ENCODE measurements around the gene LPCAT2.

The LPCAT2 gene

DNA sequence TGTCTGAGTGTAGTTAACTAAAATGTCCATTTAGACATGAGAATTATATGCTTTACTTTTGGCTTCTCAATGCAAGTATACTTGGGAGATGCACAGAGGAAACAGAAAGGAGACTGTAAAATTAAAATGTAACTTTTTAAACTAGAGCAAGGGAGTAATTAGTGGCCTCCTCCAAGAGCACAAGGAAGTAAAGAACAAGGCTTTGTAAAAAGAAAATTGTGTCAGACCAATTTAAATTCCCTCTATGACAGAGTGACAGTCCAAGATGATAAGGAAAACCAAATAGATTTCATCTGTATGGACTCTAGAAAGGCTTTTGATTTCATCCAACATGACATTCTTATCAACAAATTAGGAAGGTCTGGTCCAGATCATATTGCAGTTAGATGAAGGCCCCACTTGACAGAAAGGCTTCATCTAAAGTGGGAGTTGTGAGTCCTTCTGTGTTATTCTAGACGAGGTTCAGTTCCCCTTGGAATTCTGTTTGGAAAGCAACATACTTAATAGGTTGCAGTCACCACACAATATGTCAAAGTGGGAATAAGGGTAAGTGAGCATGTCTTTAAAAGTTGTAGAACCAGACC is 51.2 kb downstream of the LPCAT2 start:
- no peak for DNase-seq

DNA sequence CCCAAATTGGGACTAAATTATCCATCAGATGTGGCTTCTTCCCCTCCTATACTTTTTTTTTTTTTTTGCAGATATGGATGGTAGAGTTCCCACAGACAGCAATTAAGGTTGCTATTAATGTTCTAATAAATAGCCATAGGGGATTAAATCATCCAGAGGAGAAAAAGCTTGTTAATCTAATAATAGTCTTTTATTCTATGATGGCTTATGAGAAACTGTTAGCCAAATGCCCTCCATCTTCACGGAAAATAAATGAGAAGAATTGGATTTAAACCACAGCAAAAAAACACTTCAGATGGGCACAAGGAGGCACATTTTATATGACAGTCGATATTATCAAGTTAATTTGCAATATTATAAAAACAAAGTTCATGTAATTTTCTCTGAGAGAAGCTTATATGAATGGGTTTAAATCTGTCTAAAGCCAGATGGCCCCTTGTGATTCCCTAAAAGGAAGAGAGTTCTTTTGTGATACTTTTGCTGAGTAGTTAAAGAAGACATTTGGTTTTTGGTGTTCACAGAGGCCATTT is 52.5 kb downstream of the LPCAT2 start:
- DNase-seq: no peak

DNA sequence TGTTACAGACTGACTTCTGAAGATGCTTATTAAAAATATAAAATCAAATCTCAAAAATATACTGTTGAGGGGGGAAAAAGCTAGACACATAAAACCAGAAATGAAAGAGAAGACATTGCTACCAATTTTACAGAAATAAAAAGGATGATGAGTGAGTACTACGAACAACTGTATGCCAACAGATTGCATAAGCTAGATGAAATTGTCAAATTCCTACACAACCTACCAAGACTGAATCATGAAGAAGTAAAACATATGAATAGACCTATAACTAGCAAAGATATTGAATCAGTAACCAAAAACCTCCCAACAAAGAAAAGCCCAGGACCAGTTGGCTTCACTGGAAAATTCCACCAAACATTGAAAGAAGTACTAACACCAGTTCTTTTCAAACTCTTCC is 54.1 kb downstream of the LPCAT2 start:
- DNase-seq: no peak

DNA sequence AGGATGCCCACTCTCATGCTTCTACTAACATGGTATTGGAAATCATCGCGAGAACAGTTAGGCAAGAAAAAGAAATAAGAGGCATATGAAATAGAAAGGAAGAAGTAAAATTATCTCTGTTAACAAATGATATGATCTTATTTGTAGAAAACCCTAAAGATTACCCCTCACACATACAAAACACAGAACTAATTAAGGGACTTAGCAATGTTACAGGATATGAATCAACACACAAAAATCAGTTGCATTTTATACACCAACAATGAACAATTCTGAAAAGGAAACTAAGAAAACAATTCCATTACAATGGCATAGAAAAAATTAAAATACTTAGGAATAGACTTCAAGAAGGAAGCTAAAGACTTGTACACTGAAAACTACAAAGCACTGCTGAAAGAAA is 54.9 kb downstream of the LPCAT2 start:
- no peak for DNase-seq

DNA sequence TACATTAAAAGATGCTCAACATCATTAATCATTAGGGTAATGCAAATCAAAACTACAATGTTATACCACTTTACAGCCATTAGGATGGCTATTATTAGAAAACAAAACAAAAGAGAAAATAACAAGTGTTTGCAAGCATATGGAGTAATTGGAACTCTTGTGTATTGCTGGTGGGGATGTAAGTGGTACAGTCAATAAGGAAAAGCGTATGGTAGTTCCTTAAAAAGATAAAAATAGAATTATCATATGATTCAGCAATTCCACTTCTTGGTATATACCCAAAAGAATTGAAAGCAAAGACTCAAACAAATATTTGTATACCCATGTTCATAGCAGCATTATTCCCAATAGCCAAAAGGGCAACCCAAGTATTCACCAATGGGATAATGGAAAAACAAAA is 56.2 kb downstream of the LPCAT2 start:
- DNase-seq: no peak

DNA sequence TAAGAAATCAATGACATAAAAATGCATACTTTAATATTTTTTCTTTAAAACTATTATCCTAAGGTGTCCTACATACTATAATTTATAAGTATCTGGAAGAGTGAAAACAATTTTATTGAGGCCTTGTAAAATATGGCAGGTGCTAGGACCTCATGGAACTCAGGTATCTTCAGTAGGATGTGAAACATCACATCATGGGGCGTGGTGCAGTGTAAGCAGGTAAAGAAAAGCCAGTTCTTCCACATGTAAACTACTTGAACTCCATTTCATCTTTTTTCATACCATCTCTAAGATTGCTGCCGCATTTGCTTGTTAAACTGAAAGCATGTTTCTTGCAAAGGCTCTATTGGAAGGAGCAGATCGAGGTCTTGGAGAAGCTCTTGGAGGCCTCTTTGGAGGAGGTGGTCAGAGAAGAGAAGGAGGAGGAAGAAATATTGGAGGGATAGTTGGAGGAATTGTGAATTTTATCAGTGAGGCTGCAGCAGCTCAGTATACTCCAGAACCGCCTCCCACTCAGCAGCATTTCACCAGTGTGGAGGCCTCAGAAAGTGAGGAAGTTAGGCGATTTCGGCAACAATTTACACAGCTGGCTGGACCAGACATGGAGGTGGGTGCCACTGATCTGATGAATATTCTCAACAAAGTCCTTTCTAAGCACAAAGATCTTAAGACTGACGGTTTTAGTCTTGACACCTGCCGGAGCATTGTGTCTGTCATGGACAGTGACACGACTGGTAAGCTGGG is 57.7 kb downstream of the LPCAT2 start, which contains the start of gene CAPNS2:
CAPNS2 (plus strand) TSS at position 253 of the 744 bp plus-strand sequence; CDS start at position 326, 73 bp downstream.
- no peak for DNase-seq

DNA sequence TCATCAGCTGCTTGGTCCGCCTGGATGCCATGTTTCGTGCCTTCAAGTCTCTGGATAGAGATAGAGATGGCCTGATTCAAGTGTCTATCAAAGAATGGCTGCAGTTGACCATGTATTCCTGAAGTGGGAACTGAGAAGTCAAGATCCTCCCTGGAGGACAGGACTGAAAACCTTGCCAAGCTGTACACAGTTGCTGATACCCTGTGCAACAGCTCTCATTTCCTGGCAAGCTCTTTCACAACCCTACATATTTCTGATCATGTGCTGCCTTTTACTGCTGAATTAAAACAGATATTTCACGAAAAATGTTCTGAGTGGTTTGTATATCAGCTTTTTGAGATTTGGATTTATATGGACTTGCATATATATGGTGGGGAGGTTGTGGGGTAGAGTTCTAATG is 58.5 kb downstream of the LPCAT2 start:
- DNase-seq: no peak

DNA sequence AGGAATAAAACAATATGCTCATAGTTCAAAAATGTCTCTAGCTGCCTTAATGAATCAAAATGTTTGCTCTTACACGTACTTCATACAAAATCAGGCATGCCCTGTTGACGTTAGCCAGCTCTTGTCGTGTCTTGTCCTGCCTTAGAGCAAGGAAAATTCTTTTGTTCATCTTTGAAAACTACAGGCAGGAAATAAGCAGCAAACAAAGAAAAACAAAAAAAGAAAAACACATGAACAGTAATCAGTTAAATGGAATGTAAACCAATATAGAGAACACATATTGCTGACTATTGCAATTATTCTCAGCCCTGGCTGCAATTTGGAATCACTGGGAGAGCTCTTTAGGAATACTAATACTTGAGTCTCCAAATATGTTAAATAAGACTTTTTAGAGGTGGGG is 59.3 kb downstream of the LPCAT2 start:
- no peak for DNase-seq

DNA sequence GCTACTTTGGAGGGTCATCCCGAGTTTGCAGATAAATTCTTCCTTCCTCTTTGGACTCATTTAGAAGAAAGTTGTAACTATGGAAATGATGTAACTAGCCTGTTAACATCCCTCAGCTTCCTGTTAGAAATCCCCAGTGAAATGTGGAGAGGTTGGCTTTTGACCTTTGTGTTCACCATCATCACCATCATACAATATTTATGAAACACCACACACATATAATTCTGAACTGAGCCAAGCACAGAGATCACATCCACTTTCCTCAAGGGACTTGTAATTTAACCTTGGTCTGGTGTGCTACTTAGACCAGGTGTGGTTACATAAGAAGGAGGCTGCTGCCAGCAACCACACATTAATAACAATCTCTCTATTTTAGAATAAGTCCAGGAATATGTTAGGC is 60.2 kb downstream of the LPCAT2 start:
- no peak for DNase-seq

DNA sequence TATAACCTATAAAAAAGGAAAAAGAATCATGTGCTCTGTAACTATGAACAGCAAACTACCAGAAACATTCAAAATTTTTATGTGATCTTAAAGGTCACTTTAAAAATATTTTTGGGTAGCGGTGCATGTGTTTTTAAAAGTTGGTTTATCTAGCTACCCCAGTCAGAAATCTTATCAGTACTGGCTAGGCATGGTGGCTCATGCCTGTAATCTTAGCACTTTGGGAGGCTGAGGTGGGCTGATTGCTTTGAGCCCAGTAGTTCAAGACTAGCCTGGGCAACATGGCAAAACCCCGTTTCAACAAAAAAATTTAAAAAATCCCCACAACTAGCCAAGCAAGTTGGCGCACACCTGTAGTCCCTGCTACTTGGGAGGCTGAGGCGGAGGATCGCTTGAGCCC is 61.3 kb downstream of the LPCAT2 start:
- DNase-seq: no peak

DNA sequence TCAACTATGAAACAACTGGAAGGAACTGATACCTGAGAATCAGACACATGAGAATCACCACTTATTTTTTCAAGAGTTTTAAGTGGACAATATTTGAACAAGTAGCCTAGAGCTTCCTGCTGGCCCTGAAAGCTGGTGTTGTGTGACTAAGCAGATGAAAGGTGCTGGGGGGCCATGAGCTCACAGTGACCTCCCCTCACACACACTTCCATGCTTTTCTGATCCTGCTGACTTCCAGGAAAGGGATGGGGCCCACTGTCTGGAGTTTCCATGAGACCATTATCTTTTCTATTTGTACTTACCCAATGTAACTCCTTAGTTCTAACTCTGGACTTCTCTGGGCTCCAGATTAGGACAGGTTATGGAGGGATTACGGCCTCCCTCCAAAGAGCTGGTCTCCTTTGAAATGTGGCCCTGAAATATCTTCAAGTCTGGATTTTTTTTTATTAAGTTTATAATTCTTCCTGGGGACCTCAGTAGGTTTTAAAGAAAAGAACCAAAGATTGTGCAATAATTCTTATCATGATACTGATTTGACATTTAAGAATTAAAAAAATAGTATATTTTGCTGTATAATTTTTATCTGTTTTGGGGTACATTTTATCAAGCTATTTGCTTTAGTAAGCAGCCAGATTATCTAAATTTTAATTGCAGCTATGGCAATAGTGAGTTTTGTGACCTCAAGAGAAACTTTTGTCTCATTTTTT is 62.5 kb downstream of the LPCAT2 start:
- DNase-seq: no peak

DNA sequence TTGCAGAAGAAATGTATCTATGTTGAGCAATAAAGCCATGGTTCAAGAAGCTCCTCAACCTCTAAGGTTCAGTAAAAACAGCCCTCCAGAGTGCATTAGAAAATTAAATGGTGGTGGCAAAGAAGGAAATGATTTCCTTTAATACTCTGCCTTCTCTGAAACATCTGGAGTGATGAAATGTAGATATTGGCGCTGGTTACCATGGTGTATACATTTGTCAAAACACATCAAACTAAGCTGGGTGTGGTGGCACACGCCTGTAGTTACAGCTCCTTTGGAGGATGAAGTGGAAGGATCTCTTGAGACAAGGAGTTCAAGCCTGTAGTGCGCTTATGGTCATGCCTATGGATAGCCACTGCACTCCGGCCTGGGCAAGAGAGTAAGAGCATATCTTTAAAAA is 63.6 kb downstream of the LPCAT2 start:
- DNase-seq: no peak

DNA sequence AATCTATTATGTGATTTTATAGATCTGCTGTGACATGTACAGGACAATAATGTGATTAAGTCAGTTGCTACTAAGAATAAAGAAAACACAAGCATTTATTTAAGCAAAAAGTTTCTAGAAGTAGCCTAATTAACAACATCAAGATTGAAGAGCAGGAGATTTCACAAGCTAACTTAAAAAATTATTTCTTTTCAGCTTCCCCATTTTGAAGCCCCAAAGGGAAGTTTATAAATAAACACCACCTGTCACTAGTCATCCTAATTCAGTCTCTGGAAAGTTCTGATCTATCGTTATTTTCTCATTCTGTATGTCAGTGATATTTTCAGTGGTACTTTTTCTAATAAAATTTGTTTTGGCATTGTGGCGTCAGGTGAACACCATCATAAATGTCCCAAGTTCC is 65.9 kb downstream of the LPCAT2 start:
- no peak for DNase-seq

DNA sequence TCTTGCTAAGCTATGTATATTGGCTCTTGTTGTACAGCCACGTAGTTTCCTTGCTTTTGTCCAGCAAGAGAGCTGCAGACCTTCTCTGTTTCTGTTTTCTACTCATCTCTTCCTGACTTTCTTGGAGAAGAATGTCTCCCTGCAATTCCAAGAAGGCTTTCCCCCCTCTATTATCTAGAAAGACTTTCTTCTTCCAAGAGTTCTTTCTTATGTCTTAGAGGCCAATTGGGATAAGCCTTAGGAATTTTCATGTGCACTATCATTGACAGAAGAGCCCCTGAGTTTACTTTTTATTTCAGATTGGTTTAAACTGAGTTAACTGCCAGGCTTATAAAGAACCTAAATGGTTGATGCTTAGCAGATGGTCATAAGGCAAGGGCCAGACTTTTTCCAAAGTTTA is 66.6 kb downstream of the LPCAT2 start:
- DNase-seq: no peak

DNA sequence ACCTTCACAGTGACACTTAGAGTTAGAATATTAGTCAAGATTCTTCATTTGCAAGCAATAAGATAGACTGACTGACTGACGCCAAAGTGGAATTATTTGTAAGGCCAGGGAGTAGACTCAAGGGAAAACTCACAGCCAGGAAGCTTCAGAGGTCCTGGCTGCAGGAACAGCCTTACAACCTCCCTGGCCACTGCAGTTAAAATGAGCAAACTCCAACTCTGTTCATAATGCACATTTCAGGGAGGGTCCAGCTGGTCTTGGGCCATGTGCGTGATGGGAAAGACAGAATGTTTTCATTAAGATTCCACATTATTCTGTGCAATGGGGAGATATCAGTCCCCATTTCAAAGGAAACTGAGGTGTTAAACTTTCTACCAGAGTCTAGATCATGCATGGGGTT is 67.5 kb downstream of the LPCAT2 start:
- no peak for DNase-seq

DNA sequence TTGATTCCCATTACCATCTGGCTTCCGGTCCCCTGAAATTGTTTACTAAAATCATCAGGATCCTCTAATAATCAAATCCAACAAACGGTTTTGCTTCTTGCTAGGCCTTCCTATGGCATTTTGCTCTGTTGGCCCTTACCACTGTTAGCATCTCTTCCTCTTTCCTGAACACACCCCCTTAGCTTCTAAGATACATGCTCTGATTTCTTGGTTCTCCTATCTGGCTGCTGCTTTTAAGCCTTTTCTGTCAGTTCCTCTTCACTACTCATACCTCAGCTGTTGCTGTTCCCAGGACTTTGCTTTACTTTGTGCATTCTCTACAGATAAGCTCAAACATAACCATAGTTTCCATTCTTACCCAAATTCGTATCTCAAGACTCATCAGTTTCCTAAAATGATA is 69.0 kb downstream of the LPCAT2 start:
- DNase-seq: no peak

DNA sequence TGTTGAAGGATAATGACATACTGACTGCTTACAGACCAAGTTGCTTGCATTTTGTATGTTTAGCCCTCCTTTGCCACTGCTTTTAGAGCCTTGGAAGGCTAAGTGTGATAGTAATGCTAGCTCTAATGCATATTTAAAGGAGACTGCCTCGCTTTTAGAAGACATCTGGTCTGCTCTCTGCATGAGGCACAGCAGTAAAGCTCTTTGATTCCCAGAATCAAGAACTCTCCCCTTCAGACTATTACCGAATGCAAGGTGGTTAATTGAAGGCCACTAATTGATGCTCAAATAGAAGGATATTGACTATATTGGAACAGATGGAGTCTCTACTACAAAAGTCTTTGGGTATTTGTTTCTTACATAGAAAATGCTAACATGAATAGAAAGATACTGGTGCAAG is 76.8 kb downstream of the LPCAT2 start:
- no peak for DNase-seq

DNA sequence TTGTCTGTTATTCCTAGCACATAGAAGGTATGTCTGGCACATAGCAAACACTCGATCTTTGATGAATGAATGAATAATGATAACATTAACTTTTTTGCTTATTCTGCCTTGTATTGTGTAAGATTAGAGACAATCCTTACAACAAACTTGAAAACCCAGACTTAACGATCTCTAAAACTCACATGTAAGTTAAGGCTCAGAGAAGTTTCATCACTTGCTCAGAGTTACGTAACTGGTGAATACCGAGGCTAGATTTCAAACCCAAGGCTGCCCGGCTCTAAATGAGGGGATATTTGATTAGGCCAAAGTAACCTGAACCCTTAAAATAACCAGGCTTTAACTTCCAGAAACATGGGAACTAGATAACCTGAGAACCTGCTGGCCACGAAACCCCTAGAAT is 79.9 kb downstream of the LPCAT2 start:
- DNase-seq: no peak

DNA sequence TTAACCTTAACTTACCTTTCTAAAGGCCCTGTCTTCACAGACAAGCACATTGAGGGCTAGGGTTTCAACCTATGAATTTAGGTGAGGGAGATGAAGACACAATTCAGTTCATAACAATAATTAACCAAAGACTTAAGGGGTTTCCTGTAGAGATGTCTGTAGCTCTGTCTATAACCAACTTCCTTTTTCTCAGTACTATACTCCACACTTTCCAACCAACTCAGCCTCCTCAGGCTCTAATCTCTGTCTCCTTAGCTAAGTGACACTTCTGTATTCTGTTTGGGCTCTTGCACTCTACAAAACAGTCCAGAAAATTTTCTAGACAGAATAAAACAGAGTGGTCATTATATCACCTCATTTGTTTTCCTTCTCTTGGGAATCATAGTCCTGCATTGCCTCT is 83.4 kb downstream of the LPCAT2 start:
- peak; percentile 27 for DNase-seq

DNA sequence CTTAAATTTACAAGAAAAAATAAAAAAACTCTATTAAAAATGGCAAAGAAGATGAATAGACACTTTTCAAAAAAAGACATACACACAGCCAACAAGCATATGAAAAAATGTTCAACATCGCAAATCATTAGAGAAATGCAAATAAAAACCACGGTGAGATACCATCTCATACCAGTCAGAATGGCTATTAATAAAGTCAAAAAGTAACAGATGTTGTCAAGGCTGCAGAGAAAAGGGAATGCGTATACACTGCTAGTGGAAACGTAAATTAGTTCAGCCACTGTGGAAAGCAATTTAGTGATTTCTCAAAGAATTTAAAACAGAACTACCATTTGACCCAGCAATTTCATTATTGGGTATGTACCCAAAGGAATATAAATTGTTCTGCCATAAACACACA is 89.1 kb downstream of the LPCAT2 start:
- DNase-seq: no peak

DNA sequence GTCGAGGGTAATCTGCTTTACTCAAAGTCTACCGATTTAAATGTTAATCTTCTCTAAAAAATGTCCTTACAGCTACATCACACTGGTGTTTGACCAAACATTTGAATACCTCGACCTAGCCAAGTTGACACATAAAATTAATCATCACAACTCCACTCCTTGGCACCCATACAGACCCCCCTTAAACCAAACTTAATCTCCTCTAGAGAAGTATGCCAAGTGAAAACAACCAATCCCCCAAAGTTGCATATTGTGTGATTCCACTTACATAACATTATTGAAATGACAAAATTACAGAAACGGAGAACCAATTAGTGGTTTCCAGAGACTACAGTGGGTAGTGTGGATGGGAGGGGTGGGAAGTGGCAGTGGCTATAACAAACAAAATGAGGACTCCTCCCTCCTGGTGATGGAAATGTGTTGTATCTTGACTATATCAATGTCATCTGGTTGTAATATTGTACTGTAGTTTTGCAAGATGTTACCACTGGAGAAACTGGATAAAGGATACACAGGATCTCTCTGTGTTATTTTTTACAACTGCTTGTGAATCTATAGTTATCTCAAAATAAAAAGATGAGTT is 97.0 kb downstream of the LPCAT2 start:
- DNase-seq: no peak

DNA sequence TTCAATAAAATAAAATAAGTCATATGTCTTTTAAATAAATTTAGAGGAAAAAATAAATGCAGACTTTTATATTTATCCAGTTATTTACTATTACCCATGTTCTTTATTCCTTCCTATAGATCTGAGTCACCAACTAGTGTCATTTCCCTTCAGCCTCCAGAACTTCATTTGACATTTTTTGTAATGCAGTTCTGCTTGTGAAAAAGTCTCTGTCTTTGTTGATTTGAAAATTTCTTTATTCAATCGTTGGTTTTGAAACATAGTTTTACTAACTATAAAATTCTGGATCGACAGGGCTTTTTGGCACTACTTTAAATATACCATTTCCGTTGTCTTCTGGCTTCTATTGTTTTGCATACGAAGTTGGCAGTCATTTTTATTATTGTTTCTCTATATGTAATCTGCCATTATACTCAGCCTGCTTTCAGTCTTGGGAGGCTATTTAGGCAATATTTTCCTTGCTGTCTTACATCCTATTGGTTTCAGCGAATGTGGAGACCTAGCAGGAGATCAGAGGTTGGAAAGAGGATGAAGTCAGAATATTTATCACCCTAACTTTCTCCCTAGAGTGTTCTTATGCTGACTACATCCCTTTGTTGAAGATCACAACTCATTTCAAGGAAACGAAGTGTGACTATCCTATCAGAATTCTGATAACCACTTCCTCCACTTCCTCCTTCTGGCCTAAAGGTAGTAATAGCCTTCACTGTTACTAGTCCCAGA is 104.9 kb downstream of the LPCAT2 start:
- DNase-seq: no peak

DNA sequence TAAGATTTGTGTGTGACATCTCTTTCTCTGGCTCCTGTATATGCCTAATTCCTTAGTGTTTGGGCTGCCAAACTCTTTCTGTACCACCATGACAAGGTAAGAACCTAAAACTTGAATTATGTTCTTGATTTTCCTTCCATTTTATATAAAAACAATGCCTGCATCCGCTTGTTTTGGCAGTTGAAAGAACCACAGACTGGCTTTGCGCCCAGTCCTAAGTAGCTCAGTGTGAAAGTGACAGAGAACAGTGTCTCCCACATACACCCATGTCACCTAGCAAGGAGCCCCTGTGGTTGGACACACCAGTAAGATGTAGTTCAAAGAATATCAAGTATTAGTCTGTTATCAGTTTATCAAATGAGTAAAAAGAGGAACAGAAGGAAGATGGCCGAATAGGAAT is 106.2 kb downstream of the LPCAT2 start:
- no peak for DNase-seq

Data from KG1 (cell line).